ENCODE data around the gene UGT8.
"Not testable (repeated sequence)": the region's sequence is repeated elsewhere in the genome, so short reads cannot be mapped to it uniquely, and the experiment has no call there.

The UGT8 gene, protein sequence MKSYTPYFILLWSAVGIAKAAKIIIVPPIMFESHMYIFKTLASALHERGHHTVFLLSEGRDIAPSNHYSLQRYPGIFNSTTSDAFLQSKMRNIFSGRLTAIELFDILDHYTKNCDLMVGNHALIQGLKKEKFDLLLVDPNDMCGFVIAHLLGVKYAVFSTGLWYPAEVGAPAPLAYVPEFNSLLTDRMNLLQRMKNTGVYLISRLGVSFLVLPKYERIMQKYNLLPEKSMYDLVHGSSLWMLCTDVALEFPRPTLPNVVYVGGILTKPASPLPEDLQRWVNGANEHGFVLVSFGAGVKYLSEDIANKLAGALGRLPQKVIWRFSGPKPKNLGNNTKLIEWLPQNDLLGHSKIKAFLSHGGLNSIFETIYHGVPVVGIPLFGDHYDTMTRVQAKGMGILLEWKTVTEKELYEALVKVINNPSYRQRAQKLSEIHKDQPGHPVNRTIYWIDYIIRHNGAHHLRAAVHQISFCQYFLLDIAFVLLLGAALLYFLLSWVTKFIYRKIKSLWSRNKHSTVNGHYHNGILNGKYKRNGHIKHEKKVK

DNA sequence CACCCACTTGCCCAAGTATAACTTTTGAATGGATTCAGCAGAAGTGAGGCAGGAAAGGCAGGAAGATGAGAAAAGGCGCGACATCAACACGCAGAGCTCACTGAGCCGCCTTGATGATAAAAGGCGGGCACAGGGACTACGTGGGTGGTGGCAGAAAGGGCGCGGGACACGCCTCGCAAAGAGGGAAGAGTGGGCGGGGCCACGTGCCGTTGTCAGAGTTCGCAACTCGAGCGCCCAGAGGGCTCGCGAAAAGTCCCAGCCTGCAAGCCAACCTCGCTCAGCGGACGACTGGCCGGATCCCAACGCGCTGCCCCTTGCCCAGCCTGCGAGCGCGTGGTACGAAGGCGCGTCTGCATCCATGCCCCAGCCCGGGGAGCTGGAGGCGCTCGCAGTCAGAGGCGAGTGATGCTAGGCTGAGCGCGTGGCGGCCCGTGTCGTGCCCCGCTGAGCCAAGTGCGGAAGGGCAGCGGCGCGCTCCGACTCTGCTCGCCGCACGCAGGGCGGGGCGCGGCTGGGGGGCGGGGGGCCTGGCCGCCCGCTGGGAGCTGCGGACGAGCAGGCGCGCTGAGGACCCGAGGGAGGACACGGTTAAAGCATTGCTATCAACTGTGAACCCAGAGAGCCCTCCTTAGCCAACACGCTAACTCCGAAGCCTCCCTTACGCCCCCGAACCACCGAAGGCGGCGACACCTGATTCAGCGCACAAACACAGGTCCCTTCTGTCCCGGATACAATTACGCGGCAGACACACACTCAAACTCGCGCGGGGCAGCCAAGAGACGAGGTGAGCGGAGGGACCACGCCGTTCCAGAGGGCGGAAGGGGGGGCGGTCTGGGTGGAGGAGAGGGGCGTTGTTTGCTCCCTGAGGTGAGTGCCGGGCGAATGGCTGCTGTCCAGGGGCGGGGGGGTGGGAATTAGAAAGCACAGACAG is at the start of gene UGT8:
Gene UGT8 (plus strand): TSS at position 617 of the 931 bp plus-strand sequence. CDS start 24,074 bp downstream, outside the sequence.
- no peak for DNase-seq (ENCODE audit: low read depth in 1 of 2, low spot score in 1 of 2)

DNA sequence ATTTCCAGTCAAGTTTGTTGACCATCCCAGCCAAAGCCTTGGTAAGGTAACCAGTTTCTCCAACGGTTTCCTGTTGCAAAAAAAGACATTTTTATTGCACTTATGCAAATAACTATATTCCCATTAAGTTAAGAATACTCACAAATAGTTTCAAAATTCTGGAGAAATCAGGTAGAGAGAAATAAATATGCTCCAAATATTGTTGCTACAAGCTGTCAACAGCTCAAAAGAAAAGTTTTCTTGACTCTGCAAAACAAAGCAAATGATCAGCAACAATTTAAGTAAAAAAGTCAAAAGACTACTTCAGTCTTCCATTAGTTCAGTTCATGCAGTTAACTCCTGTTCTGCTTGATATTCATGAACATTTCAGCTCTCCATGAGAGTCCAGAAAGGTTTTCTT is 49.0 kb upstream of the UGT8 start:
- DNase-seq (ENCODE audit: low read depth in 1 of 2, low spot score in 1 of 2): no peak

DNA sequence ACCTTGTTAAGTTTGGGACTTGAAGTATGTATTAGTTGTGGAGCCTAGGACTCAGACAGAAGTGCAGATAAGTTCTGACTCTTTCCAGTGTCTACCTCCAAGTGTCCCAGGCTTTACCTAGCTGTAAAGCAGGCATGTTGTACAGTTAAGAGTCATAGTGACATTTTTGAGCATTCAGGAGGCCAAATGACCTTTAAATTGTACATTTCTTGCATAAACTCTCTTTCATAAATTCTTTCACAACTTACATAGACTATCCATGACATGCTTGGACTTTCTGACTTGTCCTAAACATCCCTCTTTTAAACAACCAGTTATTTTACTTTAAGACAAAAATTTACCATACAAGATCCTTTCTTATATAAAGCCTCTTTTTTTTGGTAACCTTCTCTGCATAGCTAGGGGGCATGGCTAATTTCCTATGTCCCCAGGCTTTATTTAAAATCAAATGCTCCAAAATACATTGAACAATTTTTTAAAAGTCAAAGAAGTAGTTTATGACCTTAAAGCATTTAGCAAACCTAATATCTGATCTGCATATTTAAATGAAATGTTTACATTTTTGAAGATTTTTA is 40.1 kb upstream of the UGT8 start:
- DNase-seq (ENCODE audit: low read depth in 1 of 2, low spot score in 1 of 2): no peak

DNA sequence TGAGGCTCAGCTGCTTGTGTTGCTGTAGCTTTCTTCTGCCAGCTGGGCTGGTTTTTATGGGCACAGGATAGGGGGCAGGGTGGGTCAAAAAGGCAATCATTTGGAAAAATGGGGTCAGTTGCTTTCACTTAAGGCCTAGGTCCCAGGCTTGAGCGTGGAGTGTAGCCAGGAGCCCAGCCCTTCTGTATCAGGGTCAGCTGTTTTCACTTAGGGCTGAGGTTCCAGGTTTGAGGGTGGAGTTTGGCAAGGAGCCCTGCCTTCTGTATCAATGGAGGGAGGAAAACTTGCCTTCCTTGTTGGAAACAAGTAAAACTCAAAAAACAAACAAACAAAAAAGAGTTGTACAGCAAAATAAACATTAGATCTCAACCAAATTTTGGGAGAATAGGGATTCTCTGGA is 37.0 kb upstream of the UGT8 start:
- DNase-seq (ENCODE audit: low read depth in 1 of 2, low spot score in 1 of 2): no peak

DNA sequence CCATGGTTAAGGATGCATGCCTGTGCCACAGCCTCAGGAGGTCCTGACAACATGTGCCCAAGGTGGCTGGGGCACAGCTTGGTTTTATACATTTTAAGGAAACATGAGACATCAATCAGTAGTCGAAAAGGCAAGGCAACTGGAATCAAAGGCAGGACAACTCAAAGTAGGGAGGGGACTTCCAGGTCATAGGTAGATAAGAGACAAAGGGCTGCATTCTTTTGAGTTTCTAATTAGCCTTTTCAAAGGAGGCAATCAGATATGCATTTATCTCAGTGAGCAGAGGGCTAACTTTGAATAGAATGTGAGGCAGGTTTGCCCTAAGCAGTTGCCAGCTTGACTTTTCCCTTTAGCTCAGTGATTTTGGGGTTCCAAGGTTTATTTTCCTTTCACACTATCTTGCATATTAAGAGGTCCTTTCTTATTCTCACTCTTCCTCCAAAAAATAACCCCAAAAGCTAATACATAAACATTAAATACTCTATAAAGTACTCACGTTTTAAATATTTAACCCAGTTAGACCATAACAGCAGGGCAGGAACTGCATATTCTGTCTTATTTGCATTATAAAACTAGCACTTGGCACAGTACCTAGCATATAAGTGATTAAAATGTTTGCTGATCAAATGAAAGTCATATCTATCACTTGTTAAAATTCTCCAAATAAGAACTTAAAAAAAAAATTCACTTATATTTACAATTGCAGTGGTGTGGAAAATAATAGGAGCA is 36.3 kb upstream of the UGT8 start:
- DNase-seq (ENCODE audit: low read depth in 1 of 2, low spot score in 1 of 2): no peak

DNA sequence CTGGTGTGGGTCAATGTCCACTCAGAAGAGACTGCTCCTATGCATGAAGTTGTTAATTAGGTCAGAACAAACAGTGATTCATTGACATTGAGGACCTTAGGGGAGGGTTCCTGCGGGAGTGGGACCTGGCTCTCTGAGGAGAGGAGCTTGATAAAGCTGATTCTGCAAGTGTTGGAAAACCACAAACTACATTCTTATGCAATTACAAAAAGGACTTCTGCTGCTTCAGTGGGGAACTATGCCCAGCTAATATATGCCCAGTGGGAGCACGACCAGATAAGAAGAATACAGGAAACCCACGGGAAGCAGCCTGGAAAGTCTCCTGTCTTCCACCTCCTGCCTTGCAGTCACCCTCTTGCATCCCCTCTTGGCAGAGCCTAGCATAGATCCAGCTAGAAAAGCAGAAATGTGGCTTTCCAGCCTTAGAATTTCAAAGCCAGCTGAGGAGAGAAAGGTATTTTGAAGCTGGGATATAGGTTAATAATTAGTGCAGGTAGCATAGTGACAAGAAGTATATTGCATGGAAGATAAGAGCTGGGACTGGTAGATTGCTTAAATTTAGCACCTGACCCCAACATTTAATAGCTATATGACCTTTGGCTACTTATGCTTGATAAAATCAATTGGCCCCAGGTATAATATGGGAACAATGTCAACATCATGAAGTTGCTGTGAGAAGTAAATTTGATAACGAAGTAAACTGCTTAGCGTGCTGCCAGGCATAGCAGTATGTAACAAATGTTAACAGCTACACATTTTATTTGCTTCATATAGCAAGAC is 34.9 kb upstream of the UGT8 start:
- no peak for DNase-seq (ENCODE audit: low read depth in 1 of 2, low spot score in 1 of 2)

DNA sequence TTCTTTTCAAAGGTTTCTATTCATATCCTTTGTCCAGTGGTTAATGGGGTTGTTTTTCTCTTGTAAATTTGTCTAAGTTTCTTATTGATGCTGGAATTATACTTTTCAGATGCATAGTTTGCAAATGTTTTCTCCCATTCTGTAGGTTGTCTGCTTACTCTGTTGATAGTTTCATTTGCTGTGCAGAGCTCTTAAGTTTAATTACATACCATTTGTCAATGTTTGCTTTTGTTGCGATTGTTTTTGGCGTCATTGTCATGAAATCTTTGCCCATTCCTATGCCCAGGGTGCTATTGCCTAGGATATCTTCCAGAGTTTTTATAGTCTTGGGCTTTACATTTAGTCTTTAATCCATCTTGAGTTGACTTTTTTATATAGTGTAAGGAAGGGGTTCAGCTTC is 21.2 kb upstream of the UGT8 start:
- DNase-seq (ENCODE audit: low read depth in 1 of 2, low spot score in 1 of 2): no peak

DNA sequence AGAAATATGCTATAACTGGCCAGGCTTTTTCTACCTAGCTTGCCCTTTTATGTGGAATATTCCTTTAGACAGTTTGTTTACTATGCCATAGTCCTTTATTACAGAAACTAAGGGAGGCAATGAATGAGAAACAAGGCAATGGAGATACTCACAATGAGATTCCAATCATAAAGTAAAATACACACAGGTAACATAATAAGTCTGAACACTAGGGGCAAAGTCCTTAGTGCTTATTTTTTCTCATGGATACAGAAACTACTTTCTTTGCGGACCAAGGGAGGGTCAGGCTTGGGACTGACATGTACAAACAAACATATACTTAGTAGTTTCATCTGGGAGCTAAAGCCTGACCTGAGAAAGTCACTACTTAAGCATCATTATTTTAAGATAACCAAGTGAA is 16.0 kb upstream of the UGT8 start:
- no peak for DNase-seq (ENCODE audit: low read depth in 1 of 2, low spot score in 1 of 2)

DNA sequence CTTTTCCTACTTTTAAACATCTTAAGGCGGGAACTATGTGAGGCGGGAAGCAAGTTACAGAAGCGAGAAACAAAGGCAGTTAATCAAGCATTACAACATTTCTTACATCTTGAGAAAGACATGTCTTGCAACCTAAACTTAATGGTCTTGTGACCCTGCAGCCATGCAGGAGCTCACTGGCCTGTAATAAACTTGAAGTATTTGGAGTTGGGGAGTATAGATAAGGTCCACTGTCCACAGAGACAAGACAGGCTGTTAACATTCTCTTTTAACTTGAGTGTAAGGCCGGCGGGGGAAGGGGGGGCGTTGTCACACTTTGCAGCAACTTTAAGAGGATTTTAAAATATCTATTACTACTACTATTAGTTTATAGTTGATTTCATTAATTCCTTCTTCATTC is 10.3 kb upstream of the UGT8 start:
- DNase-seq (ENCODE audit: low read depth in 1 of 2, low spot score in 1 of 2): no peak

DNA sequence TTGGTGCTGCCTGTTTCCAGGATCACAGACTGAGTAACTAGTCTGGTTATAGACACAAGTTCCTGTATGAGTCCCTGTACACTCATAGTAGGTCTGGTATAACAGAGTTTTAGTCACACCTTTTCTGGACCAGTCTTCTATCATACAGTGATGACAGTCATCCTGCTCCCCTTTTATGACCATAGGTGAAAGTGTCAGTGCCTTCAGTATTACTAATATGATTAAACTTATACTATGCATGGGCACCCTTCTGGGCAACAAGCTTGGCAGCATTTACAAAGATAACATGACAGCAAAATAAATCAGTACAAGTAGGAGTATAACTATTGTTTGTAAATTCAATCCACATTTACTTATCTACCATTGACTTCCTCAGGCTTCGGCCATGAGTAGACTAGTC is 8.2 kb upstream of the UGT8 start:
- DNase-seq (ENCODE audit: low read depth in 1 of 2, low spot score in 1 of 2): not testable (repeated sequence)

DNA sequence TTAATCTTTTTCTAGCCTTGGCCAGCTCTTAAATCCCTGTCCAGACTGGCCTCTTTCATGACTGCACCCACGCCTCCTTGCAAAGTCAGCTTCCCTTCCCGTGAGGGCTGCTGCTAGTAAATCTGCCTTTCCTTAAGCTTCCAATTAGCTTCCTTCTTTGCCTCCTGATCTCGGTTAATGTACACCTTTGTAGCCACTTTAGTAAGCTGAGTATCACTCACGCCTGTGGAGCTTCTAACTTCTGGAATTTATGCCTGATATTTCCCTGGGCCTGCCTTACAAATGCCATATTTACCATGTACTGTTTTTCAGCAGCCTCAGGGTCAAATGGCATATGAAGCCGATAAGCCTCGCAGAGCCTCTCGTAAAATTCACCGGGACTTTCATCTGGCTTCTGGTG is 5.1 kb upstream of the UGT8 start:
- no peak for DNase-seq (ENCODE audit: low read depth in 1 of 2, low spot score in 1 of 2)

DNA sequence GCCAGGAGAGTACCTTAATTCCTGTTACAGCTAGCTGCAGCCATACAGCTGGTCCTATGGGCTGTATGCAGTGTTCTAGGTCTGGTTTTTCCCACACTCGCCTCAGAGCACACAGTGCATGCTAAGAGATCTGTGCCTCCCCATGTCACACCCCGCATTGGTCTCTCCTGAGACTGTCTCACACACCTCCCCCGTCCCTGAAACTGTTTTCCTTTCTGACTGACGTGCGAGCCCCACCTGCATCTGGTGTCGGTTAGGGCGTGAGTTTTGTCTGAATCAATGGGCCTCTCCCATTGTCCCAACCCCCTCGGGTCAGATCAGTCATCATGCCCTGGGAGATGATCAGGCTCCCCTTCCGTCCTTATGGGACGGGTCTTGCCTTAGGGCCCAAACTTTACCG is 3.4 kb upstream of the UGT8 start:
- no peak for DNase-seq (ENCODE audit: low read depth in 1 of 2, low spot score in 1 of 2)

DNA sequence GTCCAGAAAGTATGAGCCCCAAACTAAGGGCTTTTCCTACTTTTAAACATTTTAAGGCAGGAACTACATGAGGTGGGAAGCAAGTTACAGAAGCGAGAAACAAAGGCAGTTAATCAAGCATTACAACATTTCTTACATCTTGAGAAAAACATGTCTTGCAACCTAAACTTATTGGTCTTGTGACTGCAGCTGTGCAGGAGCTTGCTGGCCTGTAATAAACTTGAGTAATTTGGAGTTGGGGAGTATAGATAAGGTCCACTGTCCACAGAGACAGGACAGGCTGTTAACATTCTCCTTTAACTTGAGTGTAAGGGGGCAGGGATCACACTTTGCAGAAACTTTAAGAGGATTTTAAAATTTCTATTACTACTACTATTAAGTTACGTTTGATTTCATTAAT is 2.7 kb upstream of the UGT8 start:
- no peak for DNase-seq (ENCODE audit: low read depth in 1 of 2, low spot score in 1 of 2)

DNA sequence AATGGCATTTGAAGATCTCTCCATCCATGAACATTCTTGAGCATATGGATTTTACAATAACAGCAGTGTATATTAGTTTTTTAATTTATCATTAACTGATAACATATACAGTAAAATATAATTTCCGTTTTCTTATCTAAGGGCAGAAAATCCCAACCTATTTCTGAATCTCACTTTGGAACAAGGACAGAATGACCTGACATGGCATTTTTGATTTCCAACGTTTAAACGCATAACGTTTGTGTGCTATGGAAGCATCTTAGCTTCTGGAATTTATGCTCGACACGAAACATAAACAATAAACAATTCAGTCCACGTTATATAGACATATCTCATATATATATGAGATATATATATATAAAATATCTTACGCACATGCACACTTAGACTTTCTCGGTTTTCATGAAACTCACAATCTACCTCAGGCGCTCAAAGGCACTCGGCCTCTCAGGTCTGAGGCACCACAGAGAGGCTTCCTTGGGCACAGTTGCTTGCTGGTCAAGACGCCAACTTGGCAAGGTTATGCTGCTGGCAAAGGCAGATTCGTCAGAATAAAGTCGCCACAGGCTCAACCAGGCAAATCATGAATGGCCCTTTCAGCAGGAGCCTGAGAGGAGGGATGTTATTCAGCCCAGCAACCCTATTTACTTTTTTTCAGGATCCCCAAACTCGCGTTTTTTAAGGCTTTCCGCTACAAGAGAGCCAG is 1.0 kb upstream of the UGT8 start:
- DNase-seq (ENCODE audit: low read depth in 1 of 2, low spot score in 1 of 2): no peak

DNA sequence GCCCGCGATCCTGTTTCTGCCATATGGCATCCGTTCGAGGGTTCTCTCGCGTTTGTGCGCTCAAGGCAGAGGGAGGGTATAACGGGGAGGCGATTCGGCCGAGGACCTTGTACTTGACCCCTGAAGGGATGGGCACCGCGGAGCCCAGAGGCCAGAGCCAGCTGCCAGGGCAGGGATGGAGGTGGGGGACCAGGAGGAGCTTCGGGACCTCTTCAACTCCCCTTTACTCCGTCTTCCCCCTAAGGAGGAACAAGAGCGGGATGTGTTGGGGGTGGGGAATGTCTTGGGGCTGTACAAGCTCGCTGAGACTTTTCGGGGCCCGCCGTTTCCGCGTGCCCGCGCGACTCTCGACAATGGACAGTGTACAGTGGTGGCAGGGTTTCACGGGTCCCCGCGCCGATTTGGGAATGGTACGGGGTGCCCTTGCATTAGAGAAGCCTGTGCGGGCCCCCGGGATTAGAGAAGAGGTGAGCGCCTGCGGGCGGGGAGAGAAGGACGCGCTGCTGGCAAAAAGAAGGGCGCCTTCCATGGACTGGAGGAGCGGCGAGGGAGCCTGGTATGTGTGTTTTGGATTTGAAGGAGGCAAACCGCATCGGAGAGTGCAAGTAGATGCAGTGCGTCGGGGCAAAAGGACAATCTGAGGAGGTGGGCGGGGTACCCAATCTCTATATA is 760 bp downstream of the UGT8 start:
- no peak for DNase-seq (ENCODE audit: low read depth in 1 of 2, low spot score in 1 of 2)

DNA sequence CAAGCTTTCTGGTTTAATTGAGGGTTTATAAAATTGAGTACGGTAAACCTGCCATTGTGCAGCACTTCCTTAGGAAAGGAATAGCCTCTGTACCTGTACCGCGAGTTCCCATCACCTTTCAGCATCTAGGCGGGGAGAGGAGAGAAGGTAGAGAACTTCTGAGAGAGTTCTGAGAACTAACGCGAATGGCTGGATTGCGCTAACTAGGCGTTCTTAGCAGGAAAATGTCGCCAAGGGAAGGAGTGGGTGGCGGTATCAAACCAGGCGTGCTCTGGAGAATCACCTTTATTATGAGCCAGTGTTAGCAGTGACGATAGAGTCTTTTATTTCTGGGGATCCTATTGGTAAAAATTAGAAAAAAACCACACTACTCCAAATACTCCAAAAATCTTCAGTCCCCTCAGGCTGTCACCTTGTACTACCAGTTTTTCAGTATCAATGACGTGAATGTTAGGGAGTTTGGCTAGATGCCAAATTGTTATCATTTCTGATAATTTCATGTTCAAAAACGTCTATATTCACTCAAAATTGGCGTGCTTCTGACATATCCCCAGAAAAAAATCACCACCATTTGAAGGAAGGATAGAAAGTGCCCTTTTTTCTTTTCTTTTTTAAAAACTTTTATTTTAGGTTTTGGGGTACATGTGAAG is 1.4 kb downstream of the UGT8 start:
- no peak for DNase-seq (ENCODE audit: low read depth in 1 of 2, low spot score in 1 of 2)

DNA sequence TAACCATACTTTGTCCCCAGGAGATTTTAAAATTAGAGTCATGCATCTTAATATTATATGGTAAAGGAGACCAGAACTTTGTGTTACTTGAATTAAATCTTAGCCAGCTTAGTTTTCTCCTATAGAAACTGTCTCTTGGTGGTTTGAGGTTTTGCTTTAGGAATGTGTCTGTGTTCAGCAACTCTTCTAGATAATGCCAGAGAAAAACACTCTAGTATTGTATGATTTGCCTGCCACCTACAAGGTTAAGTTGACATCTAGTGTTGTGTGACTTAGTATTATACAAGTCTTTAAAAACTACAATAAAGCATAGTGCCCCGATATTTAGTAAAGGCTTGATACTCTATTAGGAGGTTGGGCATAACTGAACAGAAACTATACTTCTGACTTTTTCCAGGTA is 2.1 kb downstream of the UGT8 start:
- DNase-seq (ENCODE audit: low read depth in 1 of 2, low spot score in 1 of 2): no peak

DNA sequence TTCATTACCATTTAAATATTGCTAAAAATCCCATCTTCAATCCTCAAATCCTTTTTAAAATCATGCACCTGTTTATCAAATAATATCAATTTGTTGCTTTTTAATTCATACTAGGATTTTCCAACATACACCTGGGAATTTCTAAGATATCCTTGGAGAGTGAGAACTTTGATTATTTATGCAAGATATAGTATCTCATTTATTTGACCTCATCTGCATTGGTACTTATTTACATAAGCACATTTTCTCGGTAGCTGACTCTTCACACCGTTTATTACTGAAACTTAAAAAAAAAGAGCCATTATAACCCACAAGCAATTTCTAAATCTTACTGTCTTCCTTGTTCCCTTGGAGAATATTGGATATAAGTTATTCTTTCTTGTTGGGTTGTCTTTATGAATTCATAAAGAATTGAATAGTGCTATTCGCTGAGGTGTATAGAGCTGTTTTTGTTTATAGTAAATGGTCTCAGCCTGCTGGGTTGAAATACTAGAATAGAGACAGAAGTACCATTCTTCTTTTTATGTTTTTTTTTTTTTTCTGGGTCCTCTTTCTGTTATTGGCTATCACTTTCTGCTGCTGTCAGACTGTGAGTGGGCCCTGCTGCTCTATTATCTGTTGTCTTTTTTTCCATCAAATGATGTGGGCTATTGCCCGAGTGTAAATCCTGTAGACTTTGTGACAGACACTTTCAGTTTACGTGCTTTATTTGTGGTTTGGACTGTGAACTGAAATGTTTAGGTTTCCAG is 2.9 kb downstream of the UGT8 start:
- no peak for DNase-seq (ENCODE audit: low read depth in 1 of 2, low spot score in 1 of 2)
